Peyer's patch (tissue), 4 donors: ENCODE data around the gene STX16. TPM values are rescaled to one million over a fixed set of nuclear protein-coding genes. Genes with fewer than 3 reads are reported as not detected.
A peak's percentile ranks its signal among the peaks of the same experiment; 100 is the strongest.

ENCODE experiments used
- DNase-seq, 3 donors: peaks; one replicate each; pipeline ENCODE4 v3.0.0-alpha.2; 2017 to 2019
- H3K27ac ChIP-seq, 4 donors: fragments of 200-600 bp; sonication (generic); one replicate each; pipeline ENCODE4 v1.5.1; 2016 to 2019
- H3K27me3 ChIP-seq, 2 donors: fragments of 200-600 bp; sonication (generic); one replicate each; pipeline ENCODE4 v1.5.1; 2019
- H3K36me3 ChIP-seq, 3 donors: fragments of 200-600 bp; sonication (generic); one replicate each; pipeline ENCODE4 v1.5.1; 2016 to 2019
- H3K4me1 ChIP-seq, 4 donors: fragments of 200-600 bp; sonication (generic); one replicate each; pipeline ENCODE4 v1.5.1; 2016 to 2019
- H3K4me3 ChIP-seq, 4 donors: fragments of 200-600 bp; sonication (generic); 1 replicate in 3 of 4; 2 replicates in 1 of 4; pipeline ENCODE4 v1.5.1; 2016 to 2019; ENCODE audit warnings: mild to moderate bottlenecking in 1 of 4
- H3K9me3 ChIP-seq, 4 donors: fragments of 200-600 bp; sonication (generic); one replicate each; pipeline ENCODE4 v1.5.1; 2016 to 2019; ENCODE audit warnings: mild to moderate bottlenecking in 1 of 4
- POLR2A ChIP-seq, 2 donors: fragments of 450-650 bp; IDR thresholded peaks; one replicate each; pipeline ENCODE4 v1.5.1; 2017; ENCODE audit warnings: antibody characterized with exemption in 2 of 2, mild to moderate bottlenecking in 2 of 2, moderate library complexity in 2 of 2
- total RNA-seq, 4 donors: library from RNA; depleted of rRNA; stranded (reverse); fragments of >200 nt; gene quantifications; one replicate each; pipeline ENCODE4 v1.1.0, GENCODE V29; 2016
- TF ChIP-seq, protein P1 (sequence below), 6 experiments: fragments of 450-650 bp in 4 of 6; fragments of 200-600 bp in 2 of 6; sonication (generic) in 1 of 6; IDR thresholded peaks; one replicate each; pipeline ENCODE4 v1.5.1; 2017 to 2019; ENCODE audit warnings: antibody characterized with exemption in 6 of 6, mild to moderate bottlenecking in 3 of 6, moderate library complexity in 1 of 6

STX16 gene
- total RNA-seq, 4 donors from 2014 or later: 58.0 to 262 (median 84.0) TPM

DNA sequence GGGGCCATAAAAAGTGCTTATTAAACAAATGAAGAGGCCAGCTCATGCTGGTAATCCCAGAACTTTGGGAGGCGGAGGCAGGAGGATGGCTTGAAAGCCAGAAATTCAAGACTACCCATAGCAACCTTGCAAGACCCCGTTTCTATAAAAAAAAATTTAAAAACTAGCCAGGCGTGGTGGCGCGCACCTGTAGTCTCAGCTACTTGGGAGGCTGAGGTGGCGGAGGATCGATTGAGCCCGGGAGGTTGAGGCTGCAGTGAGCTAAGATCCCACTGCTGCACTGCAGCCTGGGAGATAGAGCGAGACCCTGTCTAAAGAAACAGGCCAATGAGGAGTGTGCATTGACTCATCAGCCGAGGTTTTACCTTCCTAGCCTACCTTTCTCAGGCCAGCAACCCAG lies 56.7 kb downstream of the STX16 start:
- no peaks in the 10 kb centered on the region for H3K4me1 ChIP-seq
- H3K27ac ChIP-seq: no peak overlapping the region
- TF ChIP-seq, protein P1, sequence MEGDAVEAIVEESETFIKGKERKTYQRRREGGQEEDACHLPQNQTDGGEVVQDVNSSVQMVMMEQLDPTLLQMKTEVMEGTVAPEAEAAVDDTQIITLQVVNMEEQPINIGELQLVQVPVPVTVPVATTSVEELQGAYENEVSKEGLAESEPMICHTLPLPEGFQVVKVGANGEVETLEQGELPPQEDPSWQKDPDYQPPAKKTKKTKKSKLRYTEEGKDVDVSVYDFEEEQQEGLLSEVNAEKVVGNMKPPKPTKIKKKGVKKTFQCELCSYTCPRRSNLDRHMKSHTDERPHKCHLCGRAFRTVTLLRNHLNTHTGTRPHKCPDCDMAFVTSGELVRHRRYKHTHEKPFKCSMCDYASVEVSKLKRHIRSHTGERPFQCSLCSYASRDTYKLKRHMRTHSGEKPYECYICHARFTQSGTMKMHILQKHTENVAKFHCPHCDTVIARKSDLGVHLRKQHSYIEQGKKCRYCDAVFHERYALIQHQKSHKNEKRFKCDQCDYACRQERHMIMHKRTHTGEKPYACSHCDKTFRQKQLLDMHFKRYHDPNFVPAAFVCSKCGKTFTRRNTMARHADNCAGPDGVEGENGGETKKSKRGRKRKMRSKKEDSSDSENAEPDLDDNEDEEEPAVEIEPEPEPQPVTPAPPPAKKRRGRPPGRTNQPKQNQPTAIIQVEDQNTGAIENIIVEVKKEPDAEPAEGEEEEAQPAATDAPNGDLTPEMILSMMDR (IDR thresholded peaks at IDR 0.05): no peak
- no peak for TF ChIP-seq POLR2A (IDR thresholded peaks at IDR 0.05)
- no peak overlapping the region for H3K4me3 ChIP-seq
- no peaks in the 10 kb centered on the region for H3K9me3 ChIP-seq
- peaks cover 0 to 27% (median 0%) of the 10 kb centered on the region in 3 donors for H3K36me3 ChIP-seq
- H3K27me3 ChIP-seq: no peaks in the 10 kb centered on the region
- no peak for DNase-seq

DNA sequence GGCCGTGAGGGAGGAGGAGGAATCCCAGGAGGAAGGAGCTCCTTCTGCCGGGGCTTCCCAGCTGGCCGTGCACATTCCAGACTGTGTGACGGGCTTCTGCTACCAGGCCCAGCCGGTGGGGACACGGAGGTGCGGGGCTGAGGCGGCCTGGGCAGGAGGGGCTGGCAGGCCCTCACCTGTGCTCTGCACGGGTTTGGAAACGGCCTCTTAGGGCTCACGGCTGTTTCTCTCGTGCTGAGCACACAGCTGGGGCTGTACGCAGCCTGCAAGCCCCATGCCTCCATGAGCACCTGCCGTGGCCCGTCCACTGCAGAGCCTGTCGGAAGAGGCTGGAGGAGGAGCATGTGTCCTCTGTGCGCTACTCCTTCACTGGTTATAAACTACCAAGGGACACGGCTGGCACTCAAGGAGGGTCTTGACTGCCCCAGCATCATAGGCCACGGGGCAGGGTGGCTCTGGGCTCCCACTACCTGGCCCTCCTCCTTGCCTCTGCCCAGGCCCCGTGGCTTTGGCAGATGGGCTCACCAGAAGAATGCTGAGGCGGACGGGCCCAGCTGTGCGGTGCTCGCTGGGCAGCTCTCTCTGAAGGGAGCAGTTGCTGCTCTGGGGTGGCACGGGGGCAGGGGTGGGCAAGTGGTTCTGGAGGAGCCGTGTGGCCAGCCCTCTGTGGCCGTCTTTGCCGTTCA lies 57.3 kb downstream of the STX16 start:
- Histone ChIP-seq H3K36me3 (peaks cover 0 to 21% (median 0%) of the 10 kb centered on the region in 3 donors), H3K27ac (no peak overlapping the region), H3K9me3 (no peaks in the 10 kb centered on the region), H3K4me3 (no peak overlapping the region), H3K4me1 (no peaks in the 10 kb centered on the region), H3K27me3 (no peaks in the 10 kb centered on the region)
- DNase-seq: peak; percentile 5 to 45 (median 34)
- TF ChIP-seq, protein P1 (IDR thresholded peaks at IDR 0.05): no peak
- TF ChIP-seq POLR2A (IDR thresholded peaks at IDR 0.05): no peak

DNA sequence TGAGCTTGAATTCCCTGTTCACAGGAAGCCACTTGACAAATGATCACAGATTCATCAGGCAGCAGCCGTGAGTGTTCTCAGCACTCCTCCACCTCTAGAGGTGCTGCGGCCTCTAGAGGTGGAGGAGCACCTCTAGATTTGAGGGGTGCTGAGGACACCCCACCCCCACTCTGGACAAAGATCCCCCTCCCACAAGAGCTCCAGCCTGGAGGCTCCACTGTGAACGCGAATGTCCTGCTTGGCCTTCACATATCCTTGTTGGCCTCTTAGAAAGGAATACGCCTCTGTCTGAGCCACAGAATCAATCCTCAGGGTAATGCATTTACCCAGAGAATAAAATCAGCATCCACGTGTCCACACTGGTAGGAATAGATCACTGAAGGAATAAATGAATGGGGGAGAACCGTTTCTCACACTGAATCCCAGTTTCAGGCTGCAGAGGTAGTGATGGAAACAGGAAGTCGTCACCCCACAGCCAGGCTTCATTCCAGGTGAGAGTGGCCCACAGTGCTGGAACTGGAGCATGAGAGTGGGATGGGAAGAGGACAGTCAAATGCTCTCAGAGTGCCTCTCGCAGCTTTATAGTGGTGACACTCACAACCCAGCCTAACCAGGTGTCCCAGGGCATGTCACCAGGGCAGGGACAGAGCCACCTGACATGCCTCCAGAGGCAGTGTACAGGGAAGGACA lies 58.1 kb downstream of the STX16 start:
- DNase-seq: peak in 2 of 3 donors; percentile 6 to 33
- H3K9me3 ChIP-seq: no peaks in the 10 kb centered on the region
- H3K27me3 ChIP-seq: no peaks in the 10 kb centered on the region
- H3K4me1 ChIP-seq: no peaks in the 10 kb centered on the region
- TF ChIP-seq, protein P1 (IDR thresholded peaks at IDR 0.05): no peak
- TF ChIP-seq POLR2A (IDR thresholded peaks at IDR 0.05): no peak
- no peak overlapping the region for H3K4me3 ChIP-seq
- peaks cover 0 to 13% (median 0%) of the 10 kb centered on the region in 3 donors for H3K36me3 ChIP-seq
- no peak overlapping the region for H3K27ac ChIP-seq

DNA sequence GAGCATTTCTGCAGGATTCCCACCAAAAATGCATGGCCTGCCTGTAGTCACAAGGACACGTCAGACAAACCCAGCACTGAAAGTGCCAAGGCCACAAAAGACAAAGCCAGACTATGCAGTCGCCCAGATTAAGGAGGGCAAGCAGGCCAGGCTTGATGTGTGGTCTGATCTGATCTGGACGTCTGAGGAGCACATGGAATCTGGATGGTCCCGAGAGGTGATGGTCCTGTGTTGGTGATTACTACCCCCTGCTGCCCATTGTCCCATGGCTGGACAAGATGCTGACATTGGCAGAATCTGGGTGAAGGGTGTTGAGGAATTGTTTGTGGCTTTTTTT lies 58.6 kb downstream of the STX16 start:
- Histone ChIP-seq H3K36me3 (peaks cover 0 to 8% (median 0%) of the 10 kb centered on the region in 3 donors), H3K4me1 (no peaks in the 10 kb centered on the region), H3K4me3 (no peak overlapping the region), H3K27me3 (no peaks in the 10 kb centered on the region), H3K9me3 (no peaks in the 10 kb centered on the region), H3K27ac (no peak overlapping the region)
- DNase-seq: peak in 1 of 3 donors; percentile 11
- TF ChIP-seq, protein P1 (IDR thresholded peaks at IDR 0.05): no peak
- TF ChIP-seq POLR2A (IDR thresholded peaks at IDR 0.05): no peak

DNA sequence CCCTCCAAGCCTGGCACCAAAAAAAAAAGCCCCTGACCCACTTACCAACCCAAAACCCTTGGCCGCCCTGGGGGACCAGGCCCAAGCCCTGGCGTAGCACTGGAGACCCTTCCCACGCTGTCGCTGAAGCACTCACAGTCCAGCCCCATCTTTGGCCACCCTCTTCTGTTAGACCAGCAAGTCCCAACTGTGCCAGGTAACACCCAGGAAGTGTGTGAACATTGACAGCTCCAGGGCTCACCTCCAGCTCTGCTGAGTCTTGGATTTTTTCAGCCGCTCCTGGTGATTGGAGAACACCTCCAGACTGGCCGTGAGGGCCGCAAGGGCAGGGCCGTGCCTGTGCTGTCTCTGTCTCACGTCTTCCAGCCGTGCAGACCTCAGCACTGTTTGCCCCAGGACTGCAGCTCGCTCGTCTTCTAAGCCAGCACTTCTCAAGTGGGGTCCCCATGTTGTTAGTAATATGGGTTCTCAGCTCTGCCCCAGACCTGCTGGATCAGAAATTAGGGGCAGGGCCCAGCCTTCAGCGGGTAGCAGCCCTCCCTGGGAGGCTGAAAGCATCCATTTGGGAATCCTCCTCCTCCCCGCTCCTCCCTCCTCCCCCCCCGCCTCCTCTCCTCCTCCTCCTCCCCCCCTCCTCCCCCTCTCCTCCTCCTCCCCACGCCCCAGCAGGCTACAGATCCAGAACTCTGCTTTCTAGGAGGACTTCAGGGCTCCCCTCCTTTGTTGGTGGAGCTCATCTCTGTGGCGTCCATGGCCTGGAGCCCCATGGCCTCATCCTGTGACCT lies 59.6 kb downstream of the STX16 start:
- peak in 1 of 3 donors; percentile 36 for DNase-seq
- TF ChIP-seq POLR2A (IDR thresholded peaks at IDR 0.05): no peak
- TF ChIP-seq, protein P1 (IDR thresholded peaks at IDR 0.05): no peak
- Histone ChIP-seq H3K27ac (no peak overlapping the region), H3K27me3 (no peaks in the 10 kb centered on the region), H3K4me1 (no peaks in the 10 kb centered on the region), H3K4me3 (no peak overlapping the region), H3K36me3 (no peaks in the 10 kb centered on the region), H3K9me3 (no peaks in the 10 kb centered on the region)
